Measurements from ENCODE around the gene MMP14.

Gene MMP14

GRCh38 chr14:22883173-22883976 lies 47.0 kb downstream of the MMP14 start, which contains the start of gene REM2:
REM2 (plus strand) TSS chr14:22883222; CDS start chr14:22883288, 66 bp downstream.
- no peak for DNase-seq (ENCODE audit: low read depth)
- no peak for TF ChIP-seq CTCF (IDR thresholded peaks at IDR 0.05; ENCODE audit: low read length, missing control alignments)
- H3K4me3 ChIP-seq (replicated peaks; ENCODE audit: low read depth, low read length), result no peak within 1 kb of the TSS

GRCh38 chr14:22884076-22884737 lies 47.8 kb downstream of the MMP14 start:
- no peak for TF ChIP-seq CTCF (IDR thresholded peaks at IDR 0.05; ENCODE audit: low read length, missing control alignments)

DNA sequence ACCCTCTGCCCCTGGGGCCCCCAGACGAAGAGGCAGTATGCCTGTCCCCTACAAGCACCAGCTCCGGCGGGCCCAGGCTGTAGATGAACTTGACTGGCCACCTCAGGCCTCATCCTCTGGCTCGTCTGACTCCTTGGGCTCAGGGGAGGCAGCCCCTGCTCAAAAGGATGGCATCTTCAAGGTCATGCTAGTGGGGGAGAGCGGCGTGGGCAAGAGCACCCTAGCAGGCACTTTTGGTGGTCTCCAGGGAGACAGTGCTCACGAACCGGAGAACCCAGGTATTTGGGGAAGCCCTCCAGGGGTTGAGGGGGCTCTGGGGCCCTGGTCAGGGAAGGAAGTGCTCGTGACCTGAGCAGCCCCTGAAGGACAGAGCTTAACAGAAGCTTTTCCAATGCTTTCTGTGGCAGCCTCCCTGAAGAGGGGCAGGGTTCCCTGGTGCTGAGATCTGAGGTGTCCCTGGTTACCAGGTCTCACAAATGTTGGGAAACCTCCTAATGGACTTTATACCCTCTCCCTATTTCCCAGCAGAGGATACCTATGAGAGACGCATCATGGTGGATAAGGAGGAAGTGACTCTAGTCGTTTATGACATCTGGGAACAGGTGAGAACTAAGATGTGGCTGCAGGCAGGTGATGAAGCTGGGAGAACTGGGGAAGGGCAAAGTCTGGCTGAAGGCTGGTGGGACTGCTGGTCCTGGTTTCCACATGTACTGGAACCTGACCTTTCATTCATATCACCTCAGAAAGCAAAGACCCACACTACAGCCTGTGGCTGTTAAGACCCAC lies 48.5 kb downstream of the MMP14 start:
- no peak for DNase-seq (ENCODE audit: low read depth)
- TF ChIP-seq CTCF (IDR thresholded peaks at IDR 0.05; ENCODE audit: low read length, missing control alignments), result no peak
- no peak overlapping the region for H3K4me3 ChIP-seq (replicated peaks; ENCODE audit: low read depth, low read length)

More at GRCh38 chr14:22884076-22884737, 47.8 kb downstream of the MMP14 start:
- no peak for DNase-seq (ENCODE audit: low read depth)
- no peak overlapping the region for H3K4me3 ChIP-seq (replicated peaks; ENCODE audit: low read depth, low read length)

GRCh38 chr14:22885975-22886374 lies 49.6 kb downstream of the MMP14 start:
- H3K4me3 ChIP-seq (replicated peaks; ENCODE audit: low read depth, low read length), result peak overlapping the region; percentile 69
- DNase-seq (ENCODE audit: low read depth), result no peak
- TF ChIP-seq CTCF (IDR thresholded peaks at IDR 0.05; ENCODE audit: low read length, missing control alignments), result no peak

DNA sequence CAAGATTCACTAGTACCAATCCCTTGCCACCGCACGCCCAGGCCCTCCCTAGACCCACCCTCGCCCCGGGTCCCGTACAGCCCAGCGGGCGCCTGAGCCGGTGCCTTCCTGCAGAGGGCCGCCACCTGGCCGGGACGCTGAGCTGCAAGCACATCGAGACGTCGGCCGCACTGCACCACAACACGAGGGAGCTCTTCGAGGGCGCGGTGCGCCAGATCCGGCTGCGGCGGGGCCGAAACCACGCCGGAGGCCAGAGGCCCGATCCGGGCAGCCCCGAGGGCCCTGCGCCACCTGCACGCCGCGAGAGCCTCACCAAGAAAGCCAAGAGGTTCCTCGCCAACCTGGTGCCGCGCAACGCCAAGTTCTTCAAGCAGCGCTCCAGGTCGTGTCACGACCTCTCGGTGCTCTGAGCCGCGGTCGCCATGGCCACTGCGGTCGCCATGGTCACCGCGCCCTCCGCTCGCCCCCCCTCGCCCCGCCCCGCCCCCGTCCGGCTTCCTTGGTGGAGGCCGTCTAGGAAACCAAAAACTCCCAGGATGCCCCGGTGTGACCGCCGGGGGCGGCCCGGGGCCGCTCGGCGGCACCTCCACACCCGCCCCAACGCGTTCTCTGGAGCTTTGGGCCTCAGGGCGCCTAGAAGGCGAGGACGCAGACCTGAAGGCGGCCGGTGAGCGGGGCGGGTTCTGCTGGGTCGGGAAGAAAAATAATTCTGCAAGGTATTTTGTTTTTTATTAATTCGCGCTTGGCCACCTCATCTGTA lies 50.3 kb downstream of the MMP14 start:
- peak overlapping the region; percentile 69 for H3K4me3 ChIP-seq (replicated peaks; ENCODE audit: low read depth, low read length)
- no peak for TF ChIP-seq CTCF (IDR thresholded peaks at IDR 0.05; ENCODE audit: low read length, missing control alignments)
- peak; percentile 54 for DNase-seq (ENCODE audit: low read depth)

- DNase-seq (ENCODE audit: low read depth), result peak; percentile 89
- peak overlapping the region; percentile 69 for H3K4me3 ChIP-seq (replicated peaks; ENCODE audit: low read depth, low read length)
- TF ChIP-seq CTCF (IDR thresholded peaks at IDR 0.05; ENCODE audit: low read length, missing control alignments), result no peak
These were observed 51.0 kb downstream of the MMP14 start for GRCh38 chr14:22887260-22887989.
